ENCODE results near the gene PKNOX1. TPM values are rescaled to one million over a fixed set of nuclear protein-coding genes. Genes with fewer than 3 reads are reported as not detected.
A peak's percentile ranks its signal among the peaks of the same experiment; 100 is the strongest.

The PKNOX1 gene
- total and polyA plus RNA-seq, 9 of the 15 experiments (the other 6 are each of a cell fraction or from before 2014, with no cell fraction given): 8.8 to 25.9 (median 13.2) TPM

DNA sequence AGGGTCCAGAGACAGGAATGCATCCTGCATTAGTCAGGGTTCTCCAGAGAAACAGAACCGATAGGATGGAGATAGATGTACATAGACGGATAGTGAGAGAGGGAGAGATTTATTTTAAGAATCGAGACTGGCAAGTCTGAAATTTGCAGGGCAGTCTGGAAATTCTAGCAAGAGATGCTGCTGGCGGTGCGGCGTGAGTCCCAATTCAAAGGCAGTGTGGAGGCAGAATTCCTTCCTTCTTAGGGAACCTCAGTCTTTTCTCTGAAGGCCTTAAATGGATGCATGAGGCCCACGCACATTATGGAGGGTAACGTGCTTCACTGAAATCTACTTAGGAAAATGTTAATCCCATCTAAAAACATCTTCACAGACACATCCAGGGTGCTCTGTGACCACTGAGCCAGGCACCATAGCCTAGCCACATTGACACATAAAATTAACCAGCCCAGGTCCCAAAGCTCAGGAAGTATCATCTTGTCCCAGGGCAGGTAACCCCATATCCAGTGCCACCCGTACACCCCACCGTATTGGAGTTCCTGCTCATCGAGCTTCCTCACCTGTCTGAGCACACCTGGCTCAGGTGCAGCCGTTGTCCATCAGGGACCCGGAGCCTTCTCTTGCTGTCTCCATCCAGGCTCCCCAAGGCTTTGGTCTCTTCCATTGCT lies 9.7 kb upstream of the PKNOX1 start (continued):
- TF ChIP-seq ZSCAN32 (CRISPR knock-in tag; IDR thresholded peaks at IDR 0.05): no peak
- TF ChIP-seq, protein P1, sequence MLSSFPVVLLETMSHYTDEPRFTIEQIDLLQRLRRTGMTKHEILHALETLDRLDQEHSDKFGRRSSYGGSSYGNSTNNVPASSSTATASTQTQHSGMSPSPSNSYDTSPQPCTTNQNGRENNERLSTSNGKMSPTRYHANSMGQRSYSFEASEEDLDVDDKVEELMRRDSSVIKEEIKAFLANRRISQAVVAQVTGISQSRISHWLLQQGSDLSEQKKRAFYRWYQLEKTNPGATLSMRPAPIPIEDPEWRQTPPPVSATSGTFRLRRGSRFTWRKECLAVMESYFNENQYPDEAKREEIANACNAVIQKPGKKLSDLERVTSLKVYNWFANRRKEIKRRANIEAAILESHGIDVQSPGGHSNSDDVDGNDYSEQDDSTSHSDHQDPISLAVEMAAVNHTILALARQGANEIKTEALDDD (IDR thresholded peaks at IDR 0.05): no peak
- no peak for TF ChIP-seq C11orf30 (IDR thresholded peaks at IDR 0.05; ENCODE audit: low read depth)
- no peak for TF ChIP-seq FOXJ2 (tag; IDR thresholded peaks at IDR 0.05)
- no peak for TF ChIP-seq ZKSCAN8 (CRISPR knock-in tag; IDR thresholded peaks at IDR 0.05)
- no peak for TF ChIP-seq ZNF184 (CRISPR knock-in tag; IDR thresholded peaks at IDR 0.05)
- no peak for TF ChIP-seq U2AF1 (optimal IDR thresholded peaks at IDR 0.05; ENCODE audit: low read depth, low read length)

DNA sequence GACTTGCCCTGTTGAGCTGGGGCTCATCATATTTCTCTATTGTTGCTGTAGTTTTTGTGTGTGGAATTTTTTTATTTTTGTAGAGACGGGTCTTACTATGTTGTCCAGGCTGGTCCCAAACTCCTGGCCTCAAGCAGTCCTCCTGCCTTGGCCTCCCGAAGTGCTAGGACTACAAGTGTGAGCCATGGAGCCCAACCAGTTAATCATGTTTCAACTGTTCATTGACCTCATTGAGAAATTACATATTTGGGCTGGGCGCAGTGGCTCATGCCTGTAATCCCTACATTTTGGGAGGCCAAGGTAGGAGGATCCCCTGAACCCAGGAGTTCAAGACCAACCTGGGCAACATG lies 9.2 kb upstream of the PKNOX1 start:
- no peaks in the 10 kb centered on the region for H3K9me3 ChIP-seq (replicated peaks; ENCODE audit: control insufficient read depth, insufficient read depth, low read depth, low read length)
- no peak overlapping the region for H3K27ac ChIP-seq (ENCODE audit: extremely low read depth, low read depth, low read length)
- no peak for DNase-seq (ENCODE audit: extremely low read depth in 1 of 4, low spot score in 3 of 4)
- H3K9me1 ChIP-seq (ENCODE audit: control insufficient read depth, insufficient read depth, low read length): no peaks in the 10 kb centered on the region
- no peak overlapping the region for H2AFZ ChIP-seq (ENCODE audit: low read depth, low read length)
- ChIA-PET POLR2A (interaction anchor here (1.1 to 1.4 kb wide), 2 partner anchors 9 to 25 kb away, joined by 3 to 4 read pairs; no protein-coding TSS in a partner anchor), CTCF (ENCODE audit: low intra/inter-chr PET ratio) (no interaction called here)
- TF ChIP-seq, protein P2, sequence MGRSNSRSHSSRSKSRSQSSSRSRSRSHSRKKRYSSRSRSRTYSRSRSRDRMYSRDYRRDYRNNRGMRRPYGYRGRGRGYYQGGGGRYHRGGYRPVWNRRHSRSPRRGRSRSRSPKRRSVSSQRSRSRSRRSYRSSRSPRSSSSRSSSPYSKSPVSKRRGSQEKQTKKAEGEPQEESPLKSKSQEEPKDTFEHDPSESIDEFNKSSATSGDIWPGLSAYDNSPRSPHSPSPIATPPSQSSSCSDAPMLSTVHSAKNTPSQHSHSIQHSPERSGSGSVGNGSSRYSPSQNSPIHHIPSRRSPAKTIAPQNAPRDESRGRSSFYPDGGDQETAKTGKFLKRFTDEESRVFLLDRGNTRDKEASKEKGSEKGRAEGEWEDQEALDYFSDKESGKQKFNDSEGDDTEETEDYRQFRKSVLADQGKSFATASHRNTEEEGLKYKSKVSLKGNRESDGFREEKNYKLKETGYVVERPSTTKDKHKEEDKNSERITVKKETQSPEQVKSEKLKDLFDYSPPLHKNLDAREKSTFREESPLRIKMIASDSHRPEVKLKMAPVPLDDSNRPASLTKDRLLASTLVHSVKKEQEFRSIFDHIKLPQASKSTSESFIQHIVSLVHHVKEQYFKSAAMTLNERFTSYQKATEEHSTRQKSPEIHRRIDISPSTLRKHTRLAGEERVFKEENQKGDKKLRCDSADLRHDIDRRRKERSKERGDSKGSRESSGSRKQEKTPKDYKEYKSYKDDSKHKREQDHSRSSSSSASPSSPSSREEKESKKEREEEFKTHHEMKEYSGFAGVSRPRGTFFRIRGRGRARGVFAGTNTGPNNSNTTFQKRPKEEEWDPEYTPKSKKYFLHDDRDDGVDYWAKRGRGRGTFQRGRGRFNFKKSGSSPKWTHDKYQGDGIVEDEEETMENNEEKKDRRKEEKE (IDR thresholded peaks at IDR 0.05; ENCODE audit: borderline replicate concordance in 1 of 2, control insufficient read depth in 1 of 2, low read depth in 2 of 2, low read length in 1 of 2): no peak
- TF ChIP-seq TCFL5 (CRISPR knock-in tag; conservative IDR thresholded peaks at IDR 0.05) (no peak), CC2D1A (IDR thresholded peaks at IDR 0.05) (no peak), SIX5 (IDR thresholded peaks at IDR 0.05; ENCODE audit: borderline replicate concordance in 1 of 2, insufficient read depth in 1 of 2, low read depth in 1 of 2, low read length in 2 of 2) (no peak), ZNF121 (CRISPR knock-in tag; conservative IDR thresholded peaks at IDR 0.05) (peak; percentile 82), ZNF785 (CRISPR knock-in tag; IDR thresholded peaks at IDR 0.05) (no peak), SUPT5H (IDR thresholded peaks at IDR 0.05) (no peak), CBX1 (IDR thresholded peaks at IDR 0.05; ENCODE audit: low read depth) (no peak), RBM25 (IDR thresholded peaks at IDR 0.05; ENCODE audit: low read depth, low read length, severe bottlenecking) (peak; percentile 14), ZNF253 (CRISPR knock-in tag; conservative IDR thresholded peaks at IDR 0.05) (no peak)
- TF ChIP-seq, protein P3, sequence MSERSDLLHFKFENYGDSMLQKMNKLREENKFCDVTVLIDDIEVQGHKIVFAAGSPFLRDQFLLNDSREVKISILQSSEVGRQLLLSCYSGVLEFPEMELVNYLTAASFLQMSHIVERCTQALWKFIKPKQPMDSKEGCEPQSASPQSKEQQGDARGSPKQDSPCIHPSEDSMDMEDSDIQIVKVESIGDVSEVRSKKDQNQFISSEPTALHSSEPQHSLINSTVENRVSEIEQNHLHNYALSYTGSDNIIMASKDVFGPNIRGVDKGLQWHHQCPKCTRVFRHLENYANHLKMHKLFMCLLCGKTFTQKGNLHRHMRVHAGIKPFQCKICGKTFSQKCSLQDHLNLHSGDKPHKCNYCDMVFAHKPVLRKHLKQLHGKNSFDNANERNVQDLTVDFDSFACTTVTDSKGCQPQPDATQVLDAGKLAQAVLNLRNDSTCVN (CRISPR knock-in tag; IDR thresholded peaks at IDR 0.05): no peak
- 66% methylated on average over 3 of the region's 3 CpGs for WGBS (ENCODE audit: insufficient coverage, low coverage, missing lambda C conversion rate)
- in situ Hi-C loops (cut with MboI) (no loop called here), intact Hi-C loops (cut with micrococcal nuclease) (no loop called here)
- H3K4me2 ChIP-seq (ENCODE audit: insufficient read depth, low read length): no peak overlapping the region
- no peaks in the 10 kb centered on the region for H4K20me1 ChIP-seq (replicated peaks; ENCODE audit: control insufficient read depth, insufficient read depth, low read length)
- H3K36me3 ChIP-seq (ENCODE audit: control insufficient read depth, insufficient read depth, low read length): no peaks in the 10 kb centered on the region
- ATAC-seq: no peak
- no TSS peak for BruUV-seq (replicated peaks)
- no peak overlapping the region for H3K9ac ChIP-seq (ENCODE audit: insufficient read depth in 1 of 2, low read depth in 2 of 2, low read length in 2 of 2)
- no peaks in the 10 kb centered on the region for H3K27me3 ChIP-seq (ENCODE audit: control insufficient read depth in 2 of 2, insufficient read depth in 2 of 2, low read length in 2 of 2)
- H3K4me1 ChIP-seq (replicated peaks in 1 of 2; ENCODE audit: control insufficient read depth in 2 of 2, insufficient read depth in 2 of 2, low read length in 2 of 2): peaks cover 6 to 13% of the 10 kb centered on the region in 2 experiments; a peak in 3 of 5 replicates
- no peak overlapping the region for H3K4me3 ChIP-seq
- no peaks in the 10 kb centered on the region for H3K79me2 ChIP-seq (ENCODE audit: control insufficient read depth, insufficient read depth, low read length)
- no peak for FAIRE-seq

Measured in K562 (cell line).